Parathyroid adenoma (tissue), 2 donors: ENCODE data around the gene TSPEAR.

Experiments used
- H2AFZ ChIP-seq: fragments of 300-600 bp; sonication (generic); one replicate; pipeline ENCODE4 v1.7.0; 2017; ENCODE audit warnings: antibody characterized with exemption, mild to moderate bottlenecking
- H3K27ac ChIP-seq: fragments of 300-600 bp; sonication (generic); one replicate; pipeline ENCODE4 v1.7.0; 2017
- H3K27me3 ChIP-seq: fragments of 300-600 bp; sonication (generic); one replicate; pipeline ENCODE4 v1.7.0; 2017; ENCODE audit warnings: low read length; ENCODE audit not compliant: control insufficient read depth, insufficient read depth
- H3K36me3 ChIP-seq: fragments of 300-600 bp; sonication (generic); one replicate; pipeline ENCODE4 v1.7.0; 2017; ENCODE audit warnings: low read length; ENCODE audit not compliant: control insufficient read depth, insufficient read depth
- H3K4me1 ChIP-seq: fragments of 300-600 bp; sonication (generic); one replicate; pipeline ENCODE4 v1.7.0; 2017; ENCODE audit warnings: control low read depth
- H3K4me2 ChIP-seq: fragments of 300-600 bp; sonication (generic); one replicate; pipeline ENCODE4 v1.7.0; 2017; ENCODE audit warnings: low read length
- H3K4me3 ChIP-seq: fragments of 300-600 bp; sonication (generic); one replicate; pipeline ENCODE4 v1.7.0; 2017; ENCODE audit warnings: low read depth, low read length
- H3K79me2 ChIP-seq: fragments of 300-600 bp; sonication (generic); one replicate; pipeline ENCODE4 v1.7.0; 2017; ENCODE audit warnings: control low read depth
- H3K9ac ChIP-seq: fragments of 300-600 bp; sonication (generic); one replicate; pipeline ENCODE4 v1.7.0; 2017; ENCODE audit warnings: mild to moderate bottlenecking
- H3K9me3 ChIP-seq: fragments of 300-600 bp; sonication (generic); one replicate; pipeline ENCODE4 v1.7.0; 2017; ENCODE audit warnings: low read length; ENCODE audit not compliant: control insufficient read depth
- CTCF ChIP-seq: fragments of 300-600 bp; sonication (generic); IDR thresholded peaks from one replicate; pipeline ENCODE4 v1.7.0; 2017; ENCODE audit warnings: antibody characterized with exemption, mild to moderate bottlenecking
- donor health status: primary hyperparathyroidism.

Gene TSPEAR

DNA sequence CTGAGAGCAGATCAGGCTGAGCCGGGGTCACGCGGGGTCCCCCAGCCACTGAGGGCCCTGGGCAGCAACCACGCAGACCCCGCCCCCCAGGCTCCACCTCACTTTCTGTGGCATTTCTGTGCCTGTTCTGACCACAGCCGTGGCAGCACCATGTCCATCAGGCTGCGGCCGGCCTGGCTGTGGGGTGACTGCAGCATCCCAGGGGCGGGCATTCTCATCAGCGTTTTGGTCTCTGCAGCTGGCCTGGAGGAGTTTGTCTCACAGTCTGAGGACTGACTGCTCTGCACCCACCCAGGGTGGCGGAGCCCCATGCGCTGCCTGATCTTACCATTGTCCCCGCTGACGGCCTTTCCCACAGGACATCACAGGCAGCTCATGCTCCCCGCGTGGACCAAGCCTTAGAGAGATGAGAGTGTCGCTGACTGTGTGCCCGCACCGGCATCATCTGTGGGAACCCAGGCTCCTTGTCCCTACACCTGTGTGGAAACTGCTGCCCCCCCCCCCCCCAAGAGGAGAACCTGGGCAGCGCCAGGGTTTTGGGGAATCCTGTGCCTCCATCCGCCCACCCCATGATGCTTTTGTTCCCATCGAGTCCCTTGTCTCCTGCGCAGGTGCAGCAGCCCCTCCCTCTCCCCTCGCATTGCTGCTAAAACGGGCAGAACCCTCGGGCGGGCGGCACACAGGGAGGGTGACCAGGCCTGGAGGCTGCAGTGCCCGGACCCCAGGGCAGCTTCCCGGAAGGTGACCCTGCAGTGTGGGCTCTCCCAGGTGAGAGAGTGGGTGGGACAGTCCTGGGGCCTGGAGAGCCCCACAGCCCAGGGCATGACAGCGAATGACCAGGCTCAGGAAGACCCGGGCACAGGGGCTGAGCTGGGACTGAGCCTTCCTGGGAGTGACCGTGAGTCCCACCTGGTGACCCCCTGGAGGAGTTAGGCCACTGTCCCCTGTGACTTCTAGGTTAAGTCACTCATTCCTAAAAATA, 173.2 kb downstream of the TSPEAR start:
- Histone ChIP-seq H3K4me1 (no peaks in the 10 kb centered on the region), H3K9me3 (no peaks in the 10 kb centered on the region), H3K4me3 (no peak overlapping the region), H3K27ac (no peak overlapping the region), H3K9ac (no peak overlapping the region), H2AFZ (no peak overlapping the region), H3K36me3 (no peaks in the 10 kb centered on the region), H3K27me3 (no peaks in the 10 kb centered on the region), H3K4me2 (no peak overlapping the region), H3K79me2 (no peaks in the 10 kb centered on the region)
- TF ChIP-seq CTCF = no peak

GRCh38 chr21:44535963-44536362, 175.4 kb downstream of the TSPEAR start:
- TF ChIP-seq CTCF = no peak
- no peaks in the 10 kb centered on the region for H3K27me3 ChIP-seq
- H2AFZ ChIP-seq = no peak overlapping the region
- H3K36me3 ChIP-seq = no peaks in the 10 kb centered on the region
- no peaks in the 10 kb centered on the region for H3K79me2 ChIP-seq
- H3K4me3 ChIP-seq = no peak overlapping the region
- no peaks in the 10 kb centered on the region for H3K9me3 ChIP-seq
- H3K4me2 ChIP-seq = no peak overlapping the region
- H3K4me1 ChIP-seq = no peaks in the 10 kb centered on the region
- H3K9ac ChIP-seq = no peak overlapping the region
- no peak overlapping the region for H3K27ac ChIP-seq

- Histone ChIP-seq H3K4me1 (no peaks in the 10 kb centered on the region), H2AFZ (no peak overlapping the region)
These were observed 176.7 kb downstream of the TSPEAR start for GRCh38 chr21:44534688-44535087.

DNA sequence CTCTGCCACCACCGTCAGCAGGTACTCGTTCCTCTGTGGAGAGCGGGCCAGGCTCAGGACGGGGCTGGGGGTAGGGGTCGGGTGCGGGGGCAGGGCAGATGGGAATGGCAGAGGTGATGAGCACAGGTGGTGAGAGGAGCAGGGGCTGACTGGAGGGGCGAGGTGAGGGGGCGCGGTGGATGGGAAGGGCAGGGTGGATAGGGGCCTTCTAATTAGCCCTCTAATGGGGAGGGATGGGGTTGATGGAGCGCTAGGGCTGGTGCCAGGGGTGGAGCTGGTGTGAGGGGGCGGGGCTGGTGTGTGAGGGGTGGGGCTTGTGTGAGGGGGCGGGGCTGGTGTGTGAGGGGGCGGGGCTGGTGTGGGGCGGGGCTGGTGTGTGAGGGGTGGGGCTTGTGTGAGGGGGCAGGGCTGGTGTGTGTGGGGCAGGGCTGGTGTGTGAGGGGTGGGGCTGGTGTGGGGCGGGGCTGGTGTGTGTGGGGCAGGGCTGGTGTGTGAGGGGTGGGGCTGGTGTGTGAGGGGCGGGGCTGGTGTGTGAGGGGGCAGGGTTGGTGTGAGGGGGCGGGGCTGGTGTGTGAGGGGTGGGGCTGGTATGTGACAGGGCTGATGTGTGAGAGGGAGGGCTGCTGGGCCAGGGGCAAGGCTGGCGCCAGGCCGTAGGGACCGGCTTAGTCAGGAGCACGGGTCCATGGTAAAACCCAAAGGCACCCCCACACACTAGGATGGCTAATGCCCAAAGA, 177.3 kb downstream of the TSPEAR start:
- H3K4me1 ChIP-seq = no peaks in the 10 kb centered on the region
- no peak overlapping the region for H2AFZ ChIP-seq
- no peak overlapping the region for H3K4me2 ChIP-seq
- H3K27ac ChIP-seq = no peak overlapping the region
- no peak overlapping the region for H3K4me3 ChIP-seq
- H3K36me3 ChIP-seq = no peaks in the 10 kb centered on the region
- TF ChIP-seq CTCF = no peak
- H3K9me3 ChIP-seq = no peaks in the 10 kb centered on the region
- no peaks in the 10 kb centered on the region for H3K79me2 ChIP-seq
- H3K27me3 ChIP-seq = no peaks in the 10 kb centered on the region
- no peak overlapping the region for H3K9ac ChIP-seq

More at GRCh38 chr21:44534688-44535087, 176.7 kb downstream of the TSPEAR start:
- H3K9ac ChIP-seq = no peak overlapping the region
- no peak for TF ChIP-seq CTCF
- H3K4me3 ChIP-seq = no peak overlapping the region
- H3K4me2 ChIP-seq = no peak overlapping the region
- H3K27ac ChIP-seq = no peak overlapping the region
- H3K9me3 ChIP-seq = no peaks in the 10 kb centered on the region
- no peaks in the 10 kb centered on the region for H3K79me2 ChIP-seq
- H3K27me3 ChIP-seq = no peaks in the 10 kb centered on the region
- no peaks in the 10 kb centered on the region for H3K36me3 ChIP-seq
